Stimulated activated CD4-positive, alpha-beta T cell treated with anti-CD3 and anti-CD28 coated beads, TNF-alpha, amount 100 ng/mL, for 4 hours (primary cell): ENCODE measurements around the gene STMN3.
A peak's percentile ranks its signal among the peaks of the same experiment; 100 is the strongest.
"Not testable (repeated sequence)": the region's sequence is repeated elsewhere in the genome, so short reads cannot be mapped to it uniquely, and the experiment has no call there.

Source experiments
- DNase-seq, 3 experiments: peaks; one replicate each; pipeline ENCODE4 v3.0.0-alpha.2; 2020; ENCODE audit warnings: low read depth in 3 of 3

The STMN3 gene

DNA sequence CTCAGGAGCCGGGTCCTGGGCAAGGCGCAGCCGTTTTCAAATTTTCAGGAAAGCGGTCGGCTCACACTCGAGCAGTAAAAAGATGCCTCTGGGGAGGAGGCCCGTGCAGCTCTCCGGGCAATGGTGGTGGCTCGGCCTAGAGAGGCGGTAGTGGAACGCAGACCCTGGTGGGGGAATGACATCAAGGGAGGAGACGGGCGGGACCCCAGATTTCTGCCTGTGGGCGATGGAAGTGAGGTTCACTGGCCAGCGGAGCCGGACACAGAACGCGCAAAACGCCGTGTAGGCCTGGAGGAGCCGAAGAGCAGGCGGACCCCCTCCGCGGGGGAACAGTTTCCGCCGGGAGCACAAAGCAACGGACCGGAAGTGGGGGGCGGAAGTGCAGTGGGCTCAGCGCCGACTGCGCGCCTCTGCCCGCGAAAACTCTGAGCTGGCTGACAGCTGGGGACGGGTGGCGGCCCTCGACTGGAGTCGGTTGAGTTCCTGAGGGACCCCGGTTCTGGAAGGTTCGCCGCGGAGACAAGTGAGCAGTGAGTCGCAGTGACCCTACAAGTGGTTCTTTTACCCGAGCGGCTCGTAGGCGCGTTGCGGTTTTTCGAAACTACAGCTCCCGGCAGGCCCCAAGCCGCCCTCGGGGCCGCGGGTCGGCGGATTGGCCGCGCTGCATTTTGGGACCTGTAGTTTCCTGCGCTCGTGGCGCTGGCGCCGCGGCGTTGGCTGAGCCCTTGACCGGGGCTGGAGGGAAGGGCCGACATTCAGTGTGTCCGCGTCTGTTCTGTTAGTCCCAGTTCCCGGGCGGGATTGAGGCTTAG is 4.9 kb upstream of the STMN3 start, which contains the start of gene RTEL1:
TSS of gene RTEL1 (plus strand) at position 376 of the 812 bp plus-strand sequence. CDS start 1,091 bp downstream, outside the sequence.
- peak; percentile 78 to 84 (median 79) for DNase-seq

GRCh38 chr20:63657260-63657936 is 4.2 kb upstream of the STMN3 start:
- DNase-seq: no peak

DNA sequence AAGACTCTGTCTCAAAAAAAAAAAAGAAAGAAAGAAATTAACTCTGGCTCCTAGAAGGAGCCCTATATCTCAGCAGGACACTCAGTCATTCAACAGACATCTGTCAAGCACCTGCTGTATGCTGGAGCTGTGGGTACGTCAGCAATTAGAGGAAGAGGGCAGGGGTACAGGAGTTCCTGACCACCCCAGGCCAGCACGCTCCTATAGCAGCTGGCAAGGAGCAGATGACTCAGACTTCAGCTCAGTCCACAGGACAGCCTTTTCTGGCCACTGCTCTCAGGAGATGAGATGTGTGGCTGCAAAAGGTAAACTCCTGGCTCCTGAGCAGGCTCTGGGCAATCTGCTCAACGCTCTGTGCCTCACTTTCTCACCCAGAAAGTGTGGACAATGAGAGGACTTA is 3.2 kb upstream of the STMN3 start:
- no peak for DNase-seq

GRCh38 chr20:63655249-63655648 is 2.0 kb upstream of the STMN3 start:
- no peak for DNase-seq

DNA sequence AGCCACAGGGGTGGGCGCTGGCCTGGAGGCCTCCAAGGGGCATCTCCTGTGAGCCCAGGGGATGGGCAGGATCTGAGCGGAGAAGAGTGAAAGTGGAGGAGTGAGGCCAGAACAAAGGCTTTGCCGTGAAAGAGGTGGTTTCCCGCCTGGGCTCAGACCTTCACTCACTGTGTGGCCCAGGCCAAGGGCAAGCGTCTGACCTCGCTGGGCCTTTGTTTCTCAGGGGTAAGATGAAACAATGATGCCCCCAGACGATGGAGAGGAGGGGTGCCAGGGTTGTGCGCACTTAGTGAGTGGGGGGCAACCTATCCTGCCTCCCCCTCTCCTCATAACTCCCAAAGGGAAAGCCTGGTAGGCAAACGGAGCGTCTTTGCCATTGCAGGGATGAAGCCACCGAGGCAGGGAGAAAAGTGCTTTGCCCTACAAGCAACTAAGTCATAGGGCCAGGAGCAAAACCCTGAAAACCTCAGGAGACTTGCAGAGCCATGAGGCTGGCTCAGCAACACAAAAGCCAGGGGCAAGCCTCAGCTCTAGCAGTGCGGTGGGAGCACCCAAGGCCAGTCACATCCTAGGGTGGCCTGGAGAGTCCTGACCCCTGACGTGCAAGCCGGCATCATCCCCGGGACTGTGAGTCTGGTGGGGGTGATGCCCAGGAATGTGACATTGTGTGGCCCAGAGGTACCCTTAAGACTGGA is 897 bp upstream of the STMN3 start:
- no peak for DNase-seq

GRCh38 chr20:63652192-63652980 is 838 bp downstream of the STMN3 start:
- peak in 1 of 3 experiments; percentile 33 for DNase-seq

DNA sequence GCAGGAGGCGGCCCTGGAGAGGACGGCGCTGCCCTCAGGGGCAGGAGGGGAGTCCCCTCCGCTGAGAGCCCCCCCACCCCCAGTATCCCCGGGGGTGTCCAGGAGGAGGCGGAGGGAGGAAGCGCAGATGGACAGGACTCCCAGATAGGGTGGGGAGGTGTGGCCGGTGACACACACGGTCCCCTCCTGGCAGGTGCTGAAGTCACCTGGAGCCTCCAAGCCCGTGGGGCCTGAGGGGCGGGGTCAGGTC is 1.4 kb downstream of the STMN3 start:
- DNase-seq: no peak

DNA sequence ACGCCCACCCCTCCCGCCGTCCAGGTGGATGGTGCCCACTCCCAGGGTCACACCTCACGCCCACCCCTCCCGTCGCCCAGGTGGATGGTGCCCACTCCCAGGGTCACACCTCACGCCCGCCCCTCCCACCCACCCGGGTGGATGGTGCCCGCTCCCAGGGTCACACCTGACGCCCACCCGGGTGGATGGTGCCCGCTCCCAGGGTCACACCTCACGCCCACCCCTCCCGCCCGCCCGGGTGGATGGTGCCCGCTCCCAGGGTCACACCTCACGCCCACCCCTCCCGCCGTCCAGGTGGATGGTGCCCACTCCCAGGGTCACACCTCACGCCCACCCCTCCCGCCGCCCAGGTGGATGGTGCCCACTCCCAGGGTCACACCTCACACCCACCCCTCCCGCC is 2.7 kb downstream of the STMN3 start:
- not testable (repeated sequence) for DNase-seq

GRCh38 chr20:63648895-63649589 is 4.2 kb downstream of the STMN3 start:
- DNase-seq: no peak

DNA sequence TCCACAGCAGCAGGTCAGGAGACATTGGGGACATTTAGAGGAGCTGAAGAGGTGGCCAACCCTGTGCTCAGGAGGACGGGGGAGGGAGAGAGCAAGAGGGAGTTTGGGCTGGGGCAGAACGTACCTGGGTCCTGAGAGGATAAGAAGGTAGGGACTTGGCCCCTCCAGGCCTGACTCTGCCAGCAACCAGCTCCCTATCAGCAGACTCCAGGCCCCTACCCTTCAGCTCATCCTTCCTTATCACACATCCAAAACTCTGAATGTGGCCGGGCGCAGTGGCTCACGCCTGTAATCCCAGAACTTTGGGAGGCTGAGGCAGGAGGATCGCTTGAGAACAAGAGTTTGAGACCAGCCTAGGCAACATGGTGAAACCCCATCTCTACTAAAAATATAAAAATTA is 5.0 kb downstream of the STMN3 start:
- no peak for DNase-seq

- no peak for DNase-seq
These were observed 8.0 kb downstream of the STMN3 start for GRCh38 chr20:63645218-63645617.

- DNase-seq: no peak
These were observed 9.3 kb downstream of the STMN3 start for GRCh38 chr20:63643946-63644345.

- DNase-seq: no peak
These were observed 9.7 kb downstream of the STMN3 start for GRCh38 chr20:63643499-63643898.

DNA sequence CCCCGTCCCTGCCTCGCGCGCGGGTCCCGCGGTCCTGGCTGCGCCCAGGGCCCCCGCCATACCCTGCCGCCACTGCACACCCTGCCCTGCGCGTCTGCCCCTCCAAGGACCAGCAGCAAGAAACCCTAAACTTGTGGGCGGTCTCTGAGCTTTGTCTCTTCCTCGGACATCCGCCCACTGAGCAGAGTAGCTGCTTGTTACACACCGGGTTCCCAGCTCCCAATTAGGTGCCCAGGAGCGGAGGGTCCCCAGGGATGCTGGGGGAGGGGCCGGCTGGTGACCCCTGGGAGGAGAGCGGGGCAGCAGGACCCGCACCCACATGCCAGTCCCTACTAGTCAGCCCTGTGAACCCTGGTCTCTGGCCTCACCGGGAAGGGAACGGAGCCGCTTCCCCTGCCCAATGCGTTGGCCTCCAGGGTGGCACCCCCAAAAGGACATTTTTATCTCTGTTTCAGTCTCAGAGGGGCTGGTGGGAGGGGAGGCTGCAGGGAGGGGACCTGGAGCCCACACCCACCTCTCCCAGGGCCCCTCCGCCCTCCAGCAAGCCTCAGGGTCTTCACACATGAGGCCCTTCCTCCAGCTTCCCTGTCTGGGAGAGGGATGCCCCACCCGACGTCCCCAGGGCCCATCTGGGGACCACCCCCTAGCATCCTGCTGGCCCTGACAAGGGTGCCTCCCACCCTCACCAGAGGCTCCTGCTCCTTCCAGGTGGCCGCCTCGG is 10.5 kb downstream of the STMN3 start:
- no peak for DNase-seq

GRCh38 chr20:63641792-63642523 is 11.3 kb downstream of the STMN3 start:
- peak; percentile 95 to 99 (median 98) for DNase-seq

DNA sequence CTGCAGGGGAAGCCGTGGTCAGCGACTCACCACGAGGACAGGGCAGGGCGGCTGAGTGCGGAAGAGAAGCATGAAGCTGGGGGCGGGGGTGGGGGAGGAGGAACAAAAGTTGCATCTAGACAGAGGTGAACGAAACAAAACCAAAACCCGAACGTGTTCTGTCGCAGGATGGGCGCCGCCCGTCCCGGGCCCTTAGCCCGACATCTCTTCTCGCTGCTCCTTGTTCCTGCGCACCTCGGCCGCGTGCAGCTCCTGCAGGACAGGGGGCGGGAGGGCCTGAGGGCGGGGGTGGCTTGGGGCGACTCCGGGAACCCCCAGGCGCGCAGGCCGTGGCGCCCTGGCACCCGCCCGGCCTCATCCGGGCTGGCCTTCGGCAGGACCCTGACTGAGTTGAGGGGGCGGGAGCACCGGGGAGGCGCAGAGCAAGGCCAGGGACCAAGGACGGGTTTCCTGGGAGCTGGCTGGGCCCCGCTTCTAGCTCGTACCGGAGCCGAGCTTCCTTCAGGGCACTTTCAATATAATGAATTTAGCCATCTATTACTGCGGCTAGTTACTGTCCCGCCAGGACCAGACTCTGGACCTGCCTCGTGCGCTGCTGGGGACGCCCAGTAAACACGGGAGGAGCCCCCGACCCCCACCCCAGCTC is 12.0 kb downstream of the STMN3 start:
- DNase-seq: peak in 1 of 3 experiments; percentile 41

- not testable (repeated sequence) for DNase-seq
These were observed 12.5 kb downstream of the STMN3 start for GRCh38 chr20:63640686-63641085.

GRCh38 chr20:63640086-63640485 is 13.1 kb downstream of the STMN3 start:
- no peak for DNase-seq
